GM18873 (cell line): ENCODE data around the gene LSM5.
"Not testable (repeated sequence)": the region's sequence is repeated elsewhere in the genome, so short reads cannot be mapped to it uniquely, and the experiment has no call there.

Source experiments
- ATAC-seq: cut with Tn5 transposase; IDR thresholded peaks from one replicate; pipeline ENCODE4 v1.9.1; 2021; ENCODE audit warnings: mild to moderate bottlenecking, moderate library complexity, moderate number of reproducible peaks; ENCODE audit not compliant: unreplicated experiment, low FRiP score

The LSM5 gene

DNA sequence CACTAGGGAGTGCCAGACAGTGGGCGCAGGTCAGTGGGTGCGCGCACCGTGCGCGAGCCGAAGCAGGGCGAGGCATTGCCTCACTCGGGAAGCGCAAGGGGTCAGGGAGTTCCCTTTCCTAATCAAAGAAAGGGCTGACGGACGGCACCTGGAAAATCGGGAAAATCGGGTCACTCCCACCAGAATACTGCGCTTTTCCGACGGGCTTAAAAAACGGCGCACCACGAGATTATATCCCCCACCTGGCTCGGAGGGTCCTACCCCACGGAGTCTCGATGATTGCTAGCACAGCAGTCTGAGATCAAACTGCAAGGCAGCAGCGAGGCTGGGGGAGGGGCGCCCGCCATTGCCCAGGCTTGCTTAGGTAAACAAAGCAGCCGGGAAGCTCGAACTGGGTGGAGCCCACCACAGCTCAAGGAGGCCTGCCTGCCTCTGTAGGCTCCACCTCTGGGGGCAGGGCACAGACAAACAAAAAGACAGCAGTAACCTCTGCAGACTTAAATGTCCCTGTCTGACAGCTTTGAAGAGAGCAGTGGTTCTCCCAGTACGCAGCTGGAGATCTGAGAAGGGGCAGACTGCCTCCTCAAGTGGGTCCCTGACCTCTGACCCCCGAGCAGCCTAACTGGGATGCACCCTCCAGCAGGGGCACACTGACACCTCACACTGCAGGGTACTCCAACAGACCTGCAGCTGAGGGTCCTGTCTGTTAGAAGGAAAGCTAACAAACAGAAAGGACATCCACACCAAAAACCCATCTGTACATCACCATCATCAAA, 25.4 kb downstream of the LSM5 start:
- not testable (repeated sequence) for ATAC-seq

DNA sequence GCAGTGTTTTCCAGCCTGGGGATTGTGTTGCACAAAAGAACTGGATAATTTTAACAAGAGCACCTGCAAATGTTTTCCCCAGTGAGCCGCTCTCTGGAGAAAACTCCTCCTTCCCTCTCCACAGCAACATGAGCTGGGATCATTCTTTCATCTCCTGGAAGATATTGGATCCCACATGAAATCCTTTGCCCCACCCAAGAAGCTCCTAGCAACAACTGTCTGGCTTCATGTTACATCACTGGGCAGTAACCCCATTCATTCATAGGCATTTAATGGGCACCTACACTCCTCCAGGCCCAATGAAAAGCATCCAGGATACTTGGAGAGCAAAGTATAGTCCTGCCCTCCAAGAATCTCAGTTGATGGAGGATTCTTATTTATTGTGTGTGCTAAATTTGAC, 27.2 kb downstream of the LSM5 start:
- no peak for ATAC-seq

DNA sequence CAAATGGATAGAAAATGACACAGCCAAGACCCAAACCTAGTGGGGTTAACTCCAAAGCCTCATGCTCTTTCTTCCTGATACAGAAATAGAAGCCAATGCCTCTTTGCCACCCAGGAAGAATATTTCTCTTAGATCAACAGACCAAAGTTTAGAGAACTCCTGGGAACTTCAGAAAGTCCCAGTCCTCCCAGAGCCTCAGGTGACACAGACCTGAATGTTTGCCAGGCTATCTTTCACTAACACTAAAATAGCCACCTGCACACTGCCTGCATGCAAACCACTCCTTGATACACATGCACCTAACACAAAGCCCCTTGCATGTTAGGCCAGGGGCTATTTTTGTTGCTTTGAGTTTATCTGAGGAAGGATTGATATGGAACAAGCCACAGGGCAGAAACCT, 27.7 kb downstream of the LSM5 start:
- ATAC-seq = no peak

DNA sequence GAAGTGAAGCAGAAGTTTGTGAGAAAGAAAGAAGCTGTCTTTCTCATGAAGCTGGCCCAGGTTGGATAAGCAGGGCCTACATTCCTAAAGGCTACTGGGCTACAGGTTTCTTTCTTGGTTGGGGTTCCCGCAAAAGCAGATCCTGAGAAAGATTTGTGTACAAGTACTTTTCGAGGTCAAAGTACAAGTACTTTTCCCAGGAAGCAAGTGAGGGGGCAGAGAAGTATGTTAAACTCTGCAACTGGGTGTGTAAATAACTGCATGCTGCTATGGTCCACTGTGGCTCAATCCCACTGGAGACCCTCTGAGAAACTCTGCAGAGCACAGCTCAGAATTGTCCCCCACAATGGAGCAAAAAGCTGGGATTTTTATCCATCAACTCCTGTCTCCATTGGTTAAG, 28.7 kb downstream of the LSM5 start:
- no peak for ATAC-seq

DNA sequence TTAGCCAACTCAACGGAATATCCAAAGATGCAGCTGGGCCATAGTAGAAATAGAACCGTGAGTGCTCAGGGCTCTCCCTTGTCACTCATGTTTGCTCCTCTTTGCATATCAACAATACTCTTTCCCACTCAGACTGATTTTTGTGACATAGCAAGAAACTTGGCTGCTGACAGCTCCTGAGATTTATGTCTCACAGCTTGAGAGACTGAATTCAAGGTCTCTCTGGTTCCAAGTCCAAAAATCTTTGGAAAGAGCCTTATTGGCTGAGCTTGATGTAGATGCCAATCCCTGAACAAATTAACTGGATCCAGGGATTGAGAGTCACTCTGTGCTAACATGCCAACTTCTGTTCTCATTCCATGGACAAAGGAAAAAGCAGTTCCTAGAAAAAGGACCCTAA, 30.4 kb downstream of the LSM5 start:
- no peak for ATAC-seq

DNA sequence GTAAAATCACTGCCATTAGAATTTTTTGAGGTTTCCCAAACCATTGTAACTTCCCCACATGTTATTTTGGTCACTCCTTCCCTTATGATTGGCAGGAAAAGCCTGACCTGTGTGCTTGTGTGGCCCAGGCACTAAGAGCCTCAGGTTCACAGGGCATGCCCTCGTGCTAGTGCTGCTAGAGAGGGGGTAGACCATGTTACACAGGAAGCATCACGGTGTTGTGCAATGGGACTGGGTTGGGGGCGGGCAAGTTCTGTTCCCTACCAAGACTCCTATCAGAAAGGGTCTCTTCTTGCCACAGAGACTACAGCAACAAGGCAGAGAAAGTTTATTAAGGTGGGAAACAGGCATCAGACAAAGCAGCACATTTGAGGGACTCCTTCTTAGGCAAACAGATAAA, 32.2 kb downstream of the LSM5 start:
- no peak for ATAC-seq

DNA sequence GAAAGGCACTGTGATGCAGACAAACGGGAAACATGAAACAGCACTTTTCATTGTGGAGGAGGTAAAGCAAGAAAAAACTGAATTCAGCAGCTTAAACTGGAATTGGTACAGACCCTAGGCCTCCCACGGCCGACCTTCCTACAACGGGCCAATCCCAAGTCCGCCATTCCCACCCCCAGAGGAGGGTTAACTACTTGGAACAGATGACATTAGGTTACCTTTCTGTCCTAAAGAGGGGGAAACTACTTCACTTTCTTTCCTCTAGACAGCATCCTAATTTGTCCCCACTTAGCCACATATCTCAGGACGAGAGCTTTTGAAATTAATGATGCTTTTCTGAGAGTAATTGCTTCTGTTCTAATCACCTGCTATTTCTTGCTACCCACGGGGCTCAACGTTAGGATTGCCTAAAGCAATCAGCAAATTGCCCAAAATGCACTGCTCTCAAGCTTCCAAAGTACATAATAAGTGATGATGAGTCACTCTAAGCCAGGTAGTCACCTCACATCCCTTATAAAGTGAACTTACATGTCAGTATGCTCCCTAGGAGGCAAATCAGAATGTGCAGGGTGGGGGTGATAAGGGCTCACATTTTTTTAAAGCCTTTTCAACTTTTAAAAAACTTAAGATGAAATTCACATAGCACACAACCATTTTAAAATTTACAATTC, 36.7 kb downstream of the LSM5 start:
- ATAC-seq = no peak

DNA sequence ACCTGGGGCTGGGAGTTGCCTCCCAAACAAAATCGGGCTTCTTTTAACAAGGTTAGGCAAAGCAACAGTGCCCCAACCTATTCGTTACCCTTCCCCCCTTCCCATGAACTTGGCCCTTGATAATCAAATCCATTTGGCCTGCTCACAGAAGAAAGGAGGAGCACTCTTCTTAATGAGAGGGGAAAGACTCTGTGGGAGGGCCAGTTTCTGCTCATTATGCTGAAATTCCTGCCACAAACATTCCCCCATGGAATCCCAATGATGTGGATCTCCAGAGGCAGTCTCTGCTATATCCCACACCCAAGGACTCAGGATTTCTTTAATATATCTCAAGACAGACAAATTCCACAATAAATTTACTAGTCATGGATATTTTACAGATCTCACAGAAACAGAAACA, 43.0 kb downstream of the LSM5 start:
- no peak for ATAC-seq

DNA sequence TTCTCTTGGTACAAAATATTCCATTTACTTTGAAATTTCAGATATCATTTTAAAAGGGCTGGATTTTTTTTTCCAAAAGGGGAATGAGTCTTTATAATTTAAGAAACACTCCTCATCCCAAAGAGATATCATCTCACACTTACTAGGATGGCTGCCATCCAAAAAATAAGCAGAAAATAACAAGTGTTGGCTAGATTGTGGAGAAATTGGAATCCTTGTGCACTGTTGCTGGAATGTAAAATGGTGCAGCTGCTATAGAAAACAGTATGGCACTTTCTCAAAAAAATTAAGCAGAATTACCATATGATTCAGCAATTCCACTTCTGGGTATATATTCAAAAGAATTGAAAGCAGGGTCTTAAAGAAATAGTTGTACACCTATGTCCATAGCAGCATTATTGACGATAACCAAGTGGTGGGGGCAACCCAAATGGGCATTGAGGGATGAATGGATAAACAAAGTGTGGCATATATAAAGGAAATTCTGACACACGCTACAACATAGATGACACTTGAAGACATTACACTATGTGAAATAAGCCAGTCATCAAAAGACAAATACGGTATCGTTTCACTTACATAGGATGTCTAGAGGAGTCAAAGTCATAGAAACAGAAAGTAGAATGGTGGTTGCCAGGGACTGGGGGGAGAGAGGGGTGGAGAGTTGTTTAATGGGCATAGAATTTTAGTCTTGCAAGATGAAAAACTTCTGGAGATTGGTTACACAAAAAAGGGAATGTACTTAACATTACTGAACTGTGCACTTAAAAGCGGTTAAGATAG, 53.8 kb downstream of the LSM5 start:
- no peak for ATAC-seq
